Uterus (tissue), 2 donors: Measurements from ENCODE around the gene ERC2.

ENCODE experiments used
- CTCF ChIP-seq, 4 experiments: fragments of 200-600 bp in 2 of 4; fragments of 450-650 bp in 2 of 4; sonication (generic) in 2 of 4; IDR thresholded peaks; one replicate each; pipeline ENCODE4 v1.5.1; 2016 to 2019; ENCODE audit warnings: antibody characterized with exemption in 4 of 4, mild to moderate bottlenecking in 2 of 4, moderate library complexity in 1 of 4
- POLR2A ChIP-seq, 2 donors: fragments of 450-650 bp; IDR thresholded peaks; one replicate each; pipeline ENCODE4 v1.6.1; 2016; ENCODE audit warnings: antibody characterized with exemption in 2 of 2, mild to moderate bottlenecking in 1 of 2, moderate library complexity in 1 of 2

- TF ChIP-seq CTCF (IDR thresholded peaks at IDR 0.05) (no peak), POLR2A (IDR thresholded peaks at IDR 0.05) (no peak)
Measured at GRCh38 chr3:56123487-56123886, 344.8 kb downstream of the ERC2 start.
